ENCODE measurements around the gene SLC25A48.

DNA sequence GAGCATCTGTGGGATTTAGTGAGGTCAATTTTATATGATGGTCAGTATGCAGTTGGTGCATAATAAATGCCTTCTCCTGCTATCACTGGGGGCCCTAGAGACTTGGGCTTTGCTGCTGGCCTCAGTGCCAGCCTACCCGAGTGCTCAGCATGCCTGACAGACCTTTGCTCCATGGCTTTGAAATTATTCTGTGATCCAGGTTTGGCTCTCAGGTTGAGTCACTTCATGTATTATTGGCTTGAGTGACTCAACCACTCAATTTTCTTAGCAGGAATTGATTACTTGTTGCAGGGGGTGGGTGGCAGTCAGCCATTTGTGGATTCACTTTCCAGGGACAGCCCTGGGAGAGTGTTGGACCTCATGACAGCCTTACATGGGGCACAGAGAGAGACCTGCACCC, 13.5 kb downstream of the SLC25A48 start:
- TF ChIP-seq, protein P1, sequence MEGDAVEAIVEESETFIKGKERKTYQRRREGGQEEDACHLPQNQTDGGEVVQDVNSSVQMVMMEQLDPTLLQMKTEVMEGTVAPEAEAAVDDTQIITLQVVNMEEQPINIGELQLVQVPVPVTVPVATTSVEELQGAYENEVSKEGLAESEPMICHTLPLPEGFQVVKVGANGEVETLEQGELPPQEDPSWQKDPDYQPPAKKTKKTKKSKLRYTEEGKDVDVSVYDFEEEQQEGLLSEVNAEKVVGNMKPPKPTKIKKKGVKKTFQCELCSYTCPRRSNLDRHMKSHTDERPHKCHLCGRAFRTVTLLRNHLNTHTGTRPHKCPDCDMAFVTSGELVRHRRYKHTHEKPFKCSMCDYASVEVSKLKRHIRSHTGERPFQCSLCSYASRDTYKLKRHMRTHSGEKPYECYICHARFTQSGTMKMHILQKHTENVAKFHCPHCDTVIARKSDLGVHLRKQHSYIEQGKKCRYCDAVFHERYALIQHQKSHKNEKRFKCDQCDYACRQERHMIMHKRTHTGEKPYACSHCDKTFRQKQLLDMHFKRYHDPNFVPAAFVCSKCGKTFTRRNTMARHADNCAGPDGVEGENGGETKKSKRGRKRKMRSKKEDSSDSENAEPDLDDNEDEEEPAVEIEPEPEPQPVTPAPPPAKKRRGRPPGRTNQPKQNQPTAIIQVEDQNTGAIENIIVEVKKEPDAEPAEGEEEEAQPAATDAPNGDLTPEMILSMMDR (IDR thresholded peaks at IDR 0.05; ENCODE audit: low read depth, low read length, poor library complexity, severe bottlenecking), result no peak
- no peak for TF ChIP-seq EZH2phosphoT487 (IDR thresholded peaks at IDR 0.05; ENCODE audit: borderline replicate concordance, low read length)

Measured in DOHH2 (cell line).